K562 (cell line): ENCODE data around the gene UGT2B17. TPM values are rescaled to one million over a fixed set of nuclear protein-coding genes. Genes with fewer than 3 reads are reported as not detected.
A peak's percentile ranks its signal among the peaks of the same experiment; 100 is the strongest.

Source experiments
- ATAC-seq: fragments of 200-7000 bp; cut with Tn5 transposase; 3 replicates; pipeline ENCODE4 v1.9.1; 2020; ENCODE audit warnings: moderate library complexity
- BruUV-seq: library from RNA; stranded (reverse); fragments of 400-500 nt; replicated peaks from 2 replicates; lab custom pipeline; 2021; lab: Mats Ljungman, UMichigan
- CTCF ChIA-PET: fragments of 300-600 bp; formaldehyde crosslinking; extraction: SDS; loops from one replicate; lab custom pipeline; 2021; ENCODE audit warnings: low intra/inter-chr PET ratio; lab: Yijun Ruan, JAX
- POLR2A ChIA-PET: fragments of 300-600, 350-650 bp; sonication (Branson Sonifier 250); formaldehyde crosslinking; extraction: SDS; loops from one replicate; lab custom pipeline; 2021; ENCODE audit warnings: antibody characterized with exemption, inconsistent platforms; lab: Yijun Ruan, JAX
- DNase-seq, 4 experiments: peaks; one replicate each; pipeline versions ENCODE4 v3.0.0 to v3.0.0-alpha.2; 2011 to 2018; ENCODE audit warnings: low spot score in 3 of 4, mixed read lengths in 3 of 4; ENCODE audit errors: extremely low read depth in 1 of 4
- FAIRE-seq: peaks from 2 replicates; lab custom pipeline; 2011; peaks lifted over from hg19 to GRCh38; lab: Jason Lieb, UNC
- H2AFZ ChIP-seq: 2 replicates; pipeline ENCODE4 v1.6.0; 2011; ENCODE audit warnings: low read depth, low read length, control low read depth, inconsistent platforms
- H3K27ac ChIP-seq: fragments of 200-600 bp; 3 replicates; pipeline ENCODE4 v1.8.0; 2011; ENCODE audit warnings: low read depth, mild to moderate bottlenecking, control low read depth, inconsistent platforms, low read length, moderate library complexity, mixed read lengths; ENCODE audit errors: extremely low read depth
- H3K27me3 ChIP-seq, 2 experiments: fragments of 300-600 bp in 1 of 2; 2 replicates in 1 of 2; 3 replicates in 1 of 2; pipeline versions ENCODE4 v1.6.0 to v1.8.0; 2011; ENCODE audit warnings: inconsistent platforms in 2 of 2, low read length in 2 of 2, mild to moderate bottlenecking in 1 of 2, mixed read lengths in 1 of 2, moderate library complexity in 1 of 2; ENCODE audit not compliant: control insufficient read depth in 2 of 2, insufficient read depth in 2 of 2
- H3K36me3 ChIP-seq: fragments of 300-600 bp; 3 replicates; pipeline ENCODE4 v1.8.0; 2011; ENCODE audit warnings: mild to moderate bottlenecking, low read length, inconsistent platforms; ENCODE audit not compliant: control insufficient read depth, insufficient read depth
- H3K4me1 ChIP-seq, 2 experiments: fragments of 200-600 bp in 1 of 2; replicated peaks in 1 of 2; 2 replicates in 1 of 2; 3 replicates in 1 of 2; pipeline versions ENCODE4 v1.5.1 to v1.8.0; 2011; ENCODE audit warnings: inconsistent platforms in 2 of 2, low read length in 2 of 2, mild to moderate bottlenecking in 1 of 2, mixed read lengths in 1 of 2, moderate library complexity in 1 of 2; ENCODE audit not compliant: control insufficient read depth in 2 of 2, insufficient read depth in 2 of 2
- H3K4me2 ChIP-seq: 2 replicates; pipeline ENCODE4 v1.6.1; 2011; ENCODE audit warnings: low read length, control low read depth, inconsistent platforms, mixed read lengths; ENCODE audit not compliant: insufficient read depth
- H3K4me3 ChIP-seq: fragments of 200-600 bp; sonication (generic), shearing (Covaris generic); 2 replicates; pipeline ENCODE4 v1.5.1; 2016; ENCODE audit warnings: control low read depth, inconsistent platforms
- H3K79me2 ChIP-seq: fragments of 200-600 bp; 3 replicates; pipeline ENCODE4 v1.8.0; 2011; ENCODE audit warnings: low read length, inconsistent platforms; ENCODE audit not compliant: control insufficient read depth, insufficient read depth
- H3K9ac ChIP-seq, 2 experiments: 2 replicates each; pipeline versions ENCODE4 v1.6.0 to v1.6.1; 2011; ENCODE audit warnings: low read depth in 2 of 2, low read length in 2 of 2, control low read depth in 1 of 2, inconsistent platforms in 1 of 2, mild to moderate bottlenecking in 1 of 2, mixed read lengths in 1 of 2; ENCODE audit not compliant: insufficient read depth in 1 of 2
- H3K9me1 ChIP-seq: one replicate; pipeline ENCODE4 v1.6.0; 2011; ENCODE audit warnings: inconsistent platforms, mild to moderate bottlenecking, low read length, moderate library complexity; ENCODE audit not compliant: control insufficient read depth, insufficient read depth
- H3K9me3 ChIP-seq: replicated peaks from 2 replicates; pipeline ENCODE4 v1.5.1; 2011; ENCODE audit warnings: low read depth, low read length, inconsistent platforms; ENCODE audit not compliant: control insufficient read depth, insufficient read depth
- H4K20me1 ChIP-seq: replicated peaks from 2 replicates; pipeline ENCODE4 v1.6.1; 2011; ENCODE audit warnings: low read length, inconsistent platforms, mixed read lengths; ENCODE audit not compliant: control insufficient read depth, insufficient read depth
- GABPA ChIP-seq: fragments of 200-800 bp; sonication (Bioruptor generic); conservative IDR thresholded peaks from 2 replicates; pipeline ENCODE4 v1.6.1; 2016; ENCODE audit warnings: low read depth, missing genetic modification characterization, missing compliant biosample characterization
- NFE2L1 ChIP-seq: fragments of 450-650 bp; IDR thresholded peaks from 2 replicates; pipeline ENCODE4 v1.6.1; 2016; ENCODE audit warnings: missing genetic modification characterization, low read depth, mild to moderate bottlenecking, missing compliant biosample characterization, moderate library complexity, borderline replicate concordance
- NR2C2 ChIP-seq, 2 experiments: fragments of 200-800 bp in 1 of 2; sonication (Bioruptor generic) in 1 of 2; sonication (generic) in 1 of 2; formaldehyde crosslinking in 1 of 2; IDR thresholded peaks; 2 replicates each; pipeline versions ENCODE4 v1.6.1 to v1.8.0; 2016 to 2022; ENCODE audit warnings: mild to moderate bottlenecking in 1 of 2, missing compliant biosample characterization in 1 of 2, missing genetic modification characterization in 1 of 2, missing genetic modification reagents in 1 of 2
- RAD51 ChIP-seq: fragments of 450-650 bp; IDR thresholded peaks from 2 replicates; pipeline ENCODE4 v1.7.1; 2016; ENCODE audit warnings: low read depth, mild to moderate bottlenecking, borderline replicate concordance
- WGBS: fragments of 100-300 bp; shearing (Covaris generic); methylation state at CpG from one replicate; pipeline ENCODE4 v1.1.6; 2016; ENCODE audit warnings: low coverage, mixed read lengths; ENCODE audit not compliant: insufficient coverage; ENCODE audit errors: missing lambda C conversion rate; 5-methylcytosine and 5-hydroxymethylcytosine counted together
- in situ Hi-C: fragments of 300-500 bp; cut with MboI; formaldehyde crosslinking; loops from 4 replicates; pipeline ENCODE4 v1.15.0; 2018; ENCODE audit warnings: inconsistent platforms, mixed read lengths
- intact Hi-C: fragments of 100-400 bp; cut with micrococcal nuclease; formaldehyde crosslinking; loops from 2 replicates; pipeline ENCODE4 v1.14.2; 2022
- polyA plus RNA-seq, 8 experiments: library from polyadenylated mRNA; depleted of rRNA in 4 of 8; stranded (reverse) in 5 of 8; unstranded in 3 of 8; fragments of >200 nt; fragmentation: Nextera tagmentation in 2 of 8; fragmentation: Illumina TruSeq in 1 of 8; extraction: Ambion mirVana in 2 of 8; extraction: Trizol in 1 of 8; gene quantifications; 2 replicates each; pipeline versions ENCODE4 v1.2.1 to v1.2.3, GENCODE V29; 2011 to 2014; ENCODE audit warnings: inconsistent platforms in 1 of 8, missing spikeins in 1 of 8
- total RNA-seq, 7 experiments: library from RNA; depleted of rRNA in 6 of 7; stranded (reverse); fragments of >200 nt in 6 of 7; fragmentation: Illumina TruSeq in 2 of 7; extraction: Trizol in 2 of 7; gene quantifications; 2 replicates each; pipeline versions ENCODE4 v1.2.1 to v1.2.3, GENCODE V29; 2011 to 2021; ENCODE audit warnings: low replicate concordance in 1 of 7

UGT2B17 gene
- total and polyA plus RNA-seq, 9 of the 15 experiments (the other 6 are each of a cell fraction or from before 2014, with no cell fraction given) = 0.11 TPM; not detected in 8

DNA sequence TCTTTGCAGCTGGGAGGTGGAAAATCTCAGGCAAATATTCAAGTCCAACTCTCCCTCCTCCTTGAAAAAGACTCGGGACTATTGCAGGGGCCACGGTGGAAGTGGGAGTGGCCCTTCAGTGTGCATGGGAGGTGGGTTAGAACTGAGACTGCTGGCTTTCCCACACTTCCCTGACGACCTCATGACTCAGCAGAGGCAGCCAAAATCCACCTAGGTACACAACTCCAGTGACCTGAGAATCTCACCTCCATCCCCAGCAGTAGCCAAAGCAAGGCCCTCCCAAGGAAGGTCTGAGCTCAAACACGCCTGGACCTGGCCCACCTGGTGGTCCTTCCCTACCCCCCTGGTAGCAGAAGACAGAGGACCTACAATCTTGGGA lies 6.2 kb upstream of the UGT2B17 start:
- no peak overlapping the region for H3K27ac ChIP-seq
- H3K4me1 ChIP-seq = no peaks in the 10 kb centered on the region
- FAIRE-seq = no peak
- no peak overlapping the region for H3K9ac ChIP-seq
- 0% methylated on average over 4 of the region's 4 CpGs for WGBS
- intact Hi-C loops (no loop called here), in situ Hi-C loops (no loop called here)
- POLR2A ChIA-PET = interaction anchor here (0.6 kb wide), 1 partner anchor 720 kb away, joined by 4 read pairs; no protein-coding TSS in a partner anchor
- no peaks in the 10 kb centered on the region for H3K9me3 ChIP-seq
- no peak overlapping the region for H2AFZ ChIP-seq
- no peak overlapping the region for H3K4me2 ChIP-seq
- H3K27me3 ChIP-seq = no peaks in the 10 kb centered on the region
- no peaks in the 10 kb centered on the region for H4K20me1 ChIP-seq
- H3K4me3 ChIP-seq = no peak overlapping the region
- no peak for TF ChIP-seq GABPA (tag)
- no peak for TF ChIP-seq NR2C2 (CRISPR knock-in tag; IDR thresholded peaks at IDR 0.05)
- peak; percentile 5; the same call in 1 of the 2 replicates for TF ChIP-seq NR2C2 (tag; IDR thresholded peaks at IDR 0.05)
- TF ChIP-seq RAD51 = no peak
- TF ChIP-seq NFE2L1 (tag) = no peak
- no TSS peak for BruUV-seq
- CTCF ChIA-PET = no interaction called here
- ATAC-seq = no peak
- no peaks in the 10 kb centered on the region for H3K79me2 ChIP-seq
- no peaks in the 10 kb centered on the region for H3K36me3 ChIP-seq
- no peak for DNase-seq
- no peaks in the 10 kb centered on the region for H3K9me1 ChIP-seq
